Erythroblast (primary cell): ENCODE results near the gene SMR3B.

Experiments
- GATA1 ChIP-seq: IDR thresholded peaks from 2 replicates; pipeline ENCODE4 v1.6.1; 2011; ENCODE audit warnings: low read depth, mild to moderate bottlenecking, control low read depth, low read length, moderate library complexity
- POLR2A ChIP-seq: IDR thresholded peaks from 2 replicates; pipeline ENCODE4 v1.6.1; 2011; ENCODE audit warnings: mild to moderate bottlenecking, low read length

DNA sequence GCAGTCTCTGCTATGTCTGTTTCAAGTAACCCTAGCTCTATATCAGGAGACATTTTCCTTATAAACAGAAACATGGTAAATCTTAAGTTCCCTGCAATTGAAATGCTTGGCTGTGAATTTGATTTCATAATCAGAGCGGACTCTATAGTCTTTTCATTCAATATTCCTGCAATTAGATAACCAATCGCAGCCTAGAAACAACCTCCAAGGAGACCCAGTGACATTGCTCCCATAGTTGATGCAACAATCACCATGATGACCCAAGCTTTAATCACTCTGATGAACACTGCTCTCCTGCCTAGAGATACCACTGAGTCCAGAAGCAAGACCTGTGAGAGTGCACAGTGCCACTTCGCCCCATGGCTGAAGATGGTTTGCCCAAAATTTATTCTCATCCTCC, 48.2 kb upstream of the SMR3B start, which contains the start of gene CABS1:
- TF ChIP-seq POLR2A (no peak), GATA1 (no peak)
